EL (cell line): Measurements from ENCODE around the gene FAM161A.
"Not testable (repeated sequence)": the region's sequence is repeated elsewhere in the genome, so short reads cannot be mapped to it uniquely, and the experiment has no call there.

Source experiments
- DNase-seq: peaks from one replicate; pipeline ENCODE4 v3.0.0-alpha.2; 2016

Gene FAM161A, protein sequence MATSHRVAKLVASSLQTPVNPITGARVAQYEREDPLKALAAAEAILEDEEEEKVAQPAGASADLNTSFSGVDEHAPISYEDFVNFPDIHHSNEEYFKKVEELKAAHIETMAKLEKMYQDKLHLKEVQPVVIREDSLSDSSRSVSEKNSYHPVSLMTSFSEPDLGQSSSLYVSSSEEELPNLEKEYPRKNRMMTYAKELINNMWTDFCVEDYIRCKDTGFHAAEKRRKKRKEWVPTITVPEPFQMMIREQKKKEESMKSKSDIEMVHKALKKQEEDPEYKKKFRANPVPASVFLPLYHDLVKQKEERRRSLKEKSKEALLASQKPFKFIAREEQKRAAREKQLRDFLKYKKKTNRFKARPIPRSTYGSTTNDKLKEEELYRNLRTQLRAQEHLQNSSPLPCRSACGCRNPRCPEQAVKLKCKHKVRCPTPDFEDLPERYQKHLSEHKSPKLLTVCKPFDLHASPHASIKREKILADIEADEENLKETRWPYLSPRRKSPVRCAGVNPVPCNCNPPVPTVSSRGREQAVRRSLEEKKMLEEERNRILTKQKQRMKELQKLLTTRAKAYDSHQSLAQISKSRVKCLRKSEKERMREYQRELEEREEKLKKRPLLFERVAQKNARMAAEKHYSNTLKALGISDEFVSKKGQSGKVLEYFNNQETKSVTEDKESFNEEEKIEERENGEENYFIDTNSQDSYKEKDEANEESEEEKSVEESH

DNA sequence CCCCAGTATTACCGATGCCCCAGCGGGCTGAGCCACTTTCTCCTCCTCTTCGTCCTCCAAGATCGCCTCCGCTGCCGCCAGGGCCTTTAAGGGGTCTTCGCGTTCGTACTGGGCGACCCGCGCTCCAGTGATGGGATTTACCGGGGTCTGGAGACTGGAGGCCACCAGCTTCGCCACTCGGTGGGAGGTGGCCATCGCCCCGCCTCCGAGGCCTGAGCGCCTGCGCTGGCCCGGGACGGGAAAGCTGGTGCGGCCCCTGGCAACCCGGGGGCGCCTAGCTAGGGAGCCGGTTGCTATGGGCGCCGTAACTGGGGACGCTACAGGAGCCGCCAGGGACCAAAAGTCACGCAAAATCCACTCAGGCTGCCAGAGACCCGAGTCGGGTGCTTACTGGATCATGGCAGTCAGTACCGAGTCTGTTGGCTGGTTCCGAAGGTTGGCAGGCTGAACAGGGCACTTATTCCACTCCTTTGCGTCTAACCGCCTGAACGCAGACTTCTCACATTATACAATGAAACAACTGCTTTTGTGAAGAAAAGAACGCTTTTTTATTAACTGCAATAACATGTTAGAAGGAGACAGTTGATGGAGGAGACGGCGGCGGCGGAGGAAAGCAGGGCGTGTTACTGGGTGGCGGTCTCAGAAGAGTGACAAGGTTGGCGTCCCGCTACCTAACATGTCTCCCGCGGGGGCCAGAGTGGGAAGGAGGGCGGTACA lies at the start of gene FAM161A:
TSS of gene FAM161A (minus strand) at position 214 of the 717 bp plus-strand sequence. CDS start at position 195, 19 bp downstream.
- peak; percentile 82 for DNase-seq

DNA sequence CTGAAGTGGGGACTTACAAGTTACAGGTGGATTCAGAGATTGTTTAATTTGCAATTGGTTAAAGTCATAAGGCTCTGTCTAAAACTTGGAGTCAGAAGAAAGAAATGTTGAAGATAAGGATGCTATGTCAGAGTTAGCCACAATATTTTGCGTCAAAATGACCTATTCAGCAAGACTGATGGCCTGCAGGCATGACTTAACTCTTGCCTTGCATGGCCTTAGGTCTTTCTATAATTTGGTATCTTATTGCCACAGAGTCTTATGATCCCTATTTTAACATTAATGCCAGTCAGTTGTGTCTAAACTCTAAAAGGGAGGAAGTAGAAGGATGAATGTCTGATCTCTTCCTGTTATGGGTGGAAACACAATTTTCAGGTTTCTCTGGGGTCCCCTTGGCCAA lies 46.4 kb upstream of the FAM161A start:
- DNase-seq, result no peak

GRCh38 chr2:61898810-61899209 lies 45.0 kb upstream of the FAM161A start:
- peak; percentile 20 for DNase-seq

DNA sequence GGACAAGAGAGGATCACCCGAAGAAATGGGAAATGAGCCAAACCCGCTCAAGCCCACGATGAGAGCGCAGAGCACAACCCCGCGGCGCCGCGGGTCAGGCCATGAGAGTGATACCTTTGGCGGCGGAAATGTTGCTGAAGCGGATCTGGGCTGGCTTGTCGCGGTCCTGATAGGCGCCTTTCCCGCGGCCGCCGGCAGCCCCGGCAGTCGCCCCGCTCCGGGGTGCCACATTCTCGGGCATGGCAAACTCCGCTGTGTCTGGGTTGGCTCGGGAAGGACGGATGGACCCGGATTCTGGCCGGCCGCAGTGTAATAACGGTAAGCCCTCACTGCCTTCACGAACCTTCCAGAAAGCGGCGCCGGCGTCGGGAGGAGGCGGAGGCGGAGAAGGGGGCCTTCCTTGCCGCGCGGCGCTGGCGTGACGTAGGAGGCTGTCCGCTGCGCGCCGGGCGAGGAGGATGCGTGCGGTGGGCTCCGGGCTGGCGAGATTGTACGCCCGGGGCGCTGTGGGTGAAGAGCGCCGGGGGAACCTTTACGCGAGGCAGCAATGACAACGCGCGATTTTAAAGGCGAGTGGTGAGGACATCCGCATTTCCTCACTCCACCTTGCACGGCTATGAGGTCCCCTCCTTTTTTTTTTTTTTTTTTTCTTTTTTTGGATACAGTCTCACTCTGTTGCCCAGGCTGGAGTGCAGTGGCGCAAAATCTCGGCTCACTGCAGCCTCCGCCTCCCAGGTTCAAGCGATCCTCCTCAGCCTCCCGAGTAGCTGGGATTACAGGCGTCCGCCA lies 34.6 kb upstream of the FAM161A start, which contains the start of gene CCT4:
TSS of gene CCT4 (minus strand) at position 390 of the 789 bp plus-strand sequence. CDS start at position 241, 149 bp downstream.
- peak; percentile 84 for DNase-seq

DNA sequence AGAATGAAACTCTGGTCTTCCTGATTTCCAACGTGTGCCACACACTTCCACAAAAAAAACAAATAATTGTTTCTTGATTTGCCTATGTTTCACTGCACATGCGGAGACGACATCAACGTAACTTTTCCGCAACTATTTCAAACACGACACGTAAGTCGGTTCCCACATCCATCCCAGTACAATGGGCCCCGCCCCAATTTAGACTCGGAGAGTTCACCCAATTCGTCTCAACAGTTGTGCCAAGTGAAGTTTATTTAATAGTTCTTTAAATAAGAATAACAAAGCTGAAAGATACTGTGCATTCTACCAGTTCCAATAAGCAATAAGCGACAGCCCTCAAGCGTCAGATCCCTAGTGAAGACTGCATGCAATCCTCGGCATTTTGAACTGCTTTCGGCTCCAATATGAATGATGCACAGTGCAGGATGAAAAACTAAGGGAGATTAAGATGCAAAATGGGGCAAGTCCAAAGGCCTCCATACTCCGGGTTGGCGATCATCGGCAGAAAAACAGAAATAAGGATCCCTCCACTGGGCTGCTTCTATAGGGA lies 33.9 kb upstream of the FAM161A start:
- DNase-seq, result peak; percentile 38

- DNase-seq, result no peak
Measured at GRCh38 chr2:61885896-61886603, 32.2 kb upstream of the FAM161A start.

DNA sequence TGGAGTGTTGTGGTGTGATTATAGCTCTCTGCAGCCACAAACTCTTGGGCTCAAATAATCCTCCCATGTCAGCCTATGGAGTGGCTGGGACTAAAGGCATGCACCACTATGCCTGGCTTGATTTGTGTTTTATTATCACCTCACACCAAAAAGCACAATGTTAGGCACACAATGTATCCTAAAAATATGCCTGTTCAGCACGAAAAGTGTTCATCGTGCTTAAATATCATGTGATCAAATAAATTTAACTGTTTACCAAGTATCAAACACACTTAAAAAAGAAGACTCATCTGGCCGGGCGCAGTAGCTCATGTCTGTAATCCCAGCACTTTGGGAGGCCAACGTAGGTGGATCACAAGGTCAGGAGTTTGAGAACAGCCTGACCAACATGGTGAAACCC lies 29.0 kb upstream of the FAM161A start:
- DNase-seq, result no peak

DNA sequence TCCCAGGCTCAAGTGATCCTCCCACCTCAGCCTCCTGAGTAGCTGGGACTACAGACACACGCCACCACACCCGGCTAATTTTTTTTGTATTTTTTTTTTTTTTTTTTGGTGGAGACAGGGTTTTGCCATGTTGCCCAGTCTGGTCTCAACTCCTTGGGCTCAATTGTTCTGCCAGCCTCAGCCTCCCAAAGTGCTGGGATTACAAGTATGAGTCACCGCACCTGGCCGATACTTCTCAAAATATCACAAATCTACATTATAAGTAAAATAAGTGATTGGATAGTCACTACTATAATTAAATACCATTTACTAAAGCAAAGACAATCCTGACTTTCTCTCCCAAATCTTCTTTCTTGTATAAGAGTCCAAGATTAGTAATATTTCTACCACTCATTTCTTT lies 25.5 kb upstream of the FAM161A start:
- not testable (repeated sequence) for DNase-seq

GRCh38 chr2:61878761-61879160 lies 24.9 kb upstream of the FAM161A start:
- no peak for DNase-seq

DNA sequence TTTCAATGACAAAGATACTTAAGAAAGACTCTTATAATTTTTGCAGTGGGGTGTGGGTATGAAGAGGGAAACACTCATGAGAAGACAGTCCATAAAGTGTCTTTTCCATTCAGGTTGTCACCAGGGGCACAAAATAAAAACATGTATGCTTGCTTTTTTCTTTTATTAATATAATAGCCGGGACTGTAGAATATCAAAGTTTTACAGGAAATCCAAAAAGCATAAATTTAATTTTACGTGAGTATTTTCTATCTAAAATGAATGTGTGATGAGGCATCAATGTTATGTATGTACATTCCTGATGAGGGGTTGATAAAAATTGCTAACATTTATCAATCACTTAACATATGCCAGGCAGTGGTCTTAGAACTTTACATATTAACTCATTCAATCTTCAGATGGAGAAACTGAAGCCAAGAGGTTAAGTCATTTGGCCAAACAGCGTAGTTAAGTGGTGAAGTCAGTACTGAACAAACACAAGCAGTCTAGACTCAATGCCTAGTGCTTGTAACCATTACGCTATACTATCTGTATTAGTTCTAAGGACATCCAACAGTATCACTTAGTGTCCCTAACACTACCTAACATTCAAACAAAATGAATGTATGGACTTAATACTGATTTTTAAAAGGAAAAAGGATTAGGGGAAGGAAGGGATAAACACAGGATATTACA lies 23.8 kb upstream of the FAM161A start:
- no peak for DNase-seq

DNA sequence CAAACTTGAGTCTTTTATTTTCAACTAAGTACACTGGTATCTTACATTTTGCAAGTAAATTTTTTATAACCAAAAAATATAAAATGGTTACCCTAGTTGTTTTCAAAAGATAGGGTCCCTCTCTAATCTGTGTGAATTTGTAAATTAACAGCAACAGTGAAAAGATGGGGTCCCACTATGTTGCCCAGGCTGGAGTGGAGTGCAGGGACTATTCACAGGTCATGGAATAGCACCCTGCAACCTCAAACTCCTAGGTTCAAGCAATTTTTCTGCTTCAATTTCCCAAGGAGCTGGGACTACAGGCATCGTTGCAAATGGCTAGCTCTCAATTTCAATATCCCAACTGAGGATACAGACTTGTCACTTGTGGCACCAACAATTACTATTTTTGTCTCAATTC lies 22.5 kb upstream of the FAM161A start:
- no peak for DNase-seq

GRCh38 chr2:61866482-61867089 lies 12.7 kb upstream of the FAM161A start:
- not testable (repeated sequence) for DNase-seq

GRCh38 chr2:61862085-61862484 lies 8.2 kb upstream of the FAM161A start:
- no peak for DNase-seq

DNA sequence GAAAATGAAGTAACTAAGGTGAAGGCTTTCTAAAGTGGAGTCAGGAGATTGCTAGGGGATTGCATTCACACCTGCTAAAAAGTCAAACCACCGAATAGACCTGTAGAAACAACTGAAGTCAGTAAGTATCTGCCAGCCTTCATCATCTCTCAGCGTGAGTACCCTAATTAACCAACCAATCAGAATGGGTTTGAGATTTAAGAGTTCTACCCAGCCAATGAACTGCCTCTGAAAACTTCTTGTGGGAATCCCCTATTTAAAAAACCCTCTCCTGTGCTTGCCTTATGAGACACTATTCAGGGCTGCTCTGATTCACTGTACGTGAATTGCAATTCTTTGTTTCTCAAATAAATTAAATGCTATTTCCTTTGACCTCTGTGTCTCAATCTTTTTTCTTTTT lies 3.4 kb upstream of the FAM161A start:
- no peak for DNase-seq

GRCh38 chr2:61855318-61855613 lies 1.4 kb upstream of the FAM161A start:
- DNase-seq, result peak; percentile 39

DNA sequence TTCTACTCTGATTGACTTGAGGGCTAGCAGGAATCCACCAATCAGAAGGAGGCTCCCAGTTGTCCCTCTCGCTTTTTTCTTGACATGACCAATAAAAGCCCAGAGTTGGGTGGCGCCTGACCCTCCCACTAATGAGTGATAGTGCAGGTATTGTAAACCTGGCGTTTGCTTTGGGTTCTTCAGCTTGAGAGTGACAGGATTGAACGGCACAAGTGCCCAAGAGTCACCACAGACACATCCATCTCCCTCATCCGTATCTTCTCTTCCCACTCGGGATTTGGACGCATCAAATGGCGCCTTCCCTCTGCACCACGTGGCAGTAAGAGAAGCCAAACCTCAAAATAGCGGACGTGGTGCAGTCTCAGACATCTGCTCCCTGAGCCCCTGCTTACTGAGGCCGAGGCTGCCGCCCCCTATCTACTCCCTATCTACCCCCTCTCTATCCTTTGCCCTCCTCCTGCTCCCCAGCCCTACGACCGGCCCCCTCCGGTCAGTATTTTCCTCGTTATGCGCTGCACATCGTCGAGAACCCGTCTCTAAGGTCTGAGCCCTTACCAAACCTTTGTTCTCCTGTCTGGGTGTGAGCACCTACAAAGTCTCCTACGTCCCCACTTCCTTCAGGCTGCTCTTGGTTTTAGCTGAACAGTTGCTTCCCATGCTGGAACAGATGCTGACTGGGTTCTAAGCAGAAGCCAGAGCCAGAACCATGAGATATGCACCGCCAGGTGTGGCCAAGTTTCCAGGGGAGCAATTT lies 881 bp upstream of the FAM161A start:
- DNase-seq, result peak; percentile 97

- DNase-seq, result peak; percentile 7
Measured at GRCh38 chr2:61853086-61853846, 594 bp downstream of the FAM161A start.

GRCh38 chr2:61851270-61851669 lies 2.6 kb downstream of the FAM161A start:
- DNase-seq, result not testable (repeated sequence)

DNA sequence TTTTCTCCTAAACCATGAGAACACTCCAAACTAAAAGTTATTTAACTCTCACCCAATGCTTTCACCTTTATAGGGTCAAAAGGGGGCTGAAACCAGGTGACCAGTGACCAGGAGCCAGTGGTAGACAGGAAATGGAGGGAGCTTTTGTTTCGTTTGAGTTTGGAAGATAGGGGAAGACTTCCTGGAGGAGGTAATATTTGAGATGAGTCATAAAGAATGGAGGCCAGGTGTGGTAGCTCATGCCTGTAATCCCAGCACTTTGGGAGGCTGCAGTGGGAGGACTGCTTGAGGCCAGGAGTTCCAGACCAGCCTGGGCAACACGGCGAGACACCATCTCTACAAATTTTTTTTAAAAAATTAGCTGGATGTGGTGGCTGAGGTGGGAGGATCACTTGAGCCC lies 8.5 kb downstream of the FAM161A start:
- DNase-seq, result no peak
